HG03135 (cell line): ENCODE measurements around the gene FANCG.

Experiments used
- ATAC-seq: cut with Tn5 transposase; IDR thresholded peaks from one replicate; pipeline ENCODE4 v1.9.1; 2021; ENCODE audit warnings: mild to moderate bottlenecking, moderate library complexity; ENCODE audit not compliant: unreplicated experiment

FANCG gene

GRCh38 chr9:35079426-35080341 lies at the start of gene FANCG:
FANCG (minus strand) TSS chr9:35079942; CDS start chr9:35079524, 418 bp downstream.
- ATAC-seq: peak; percentile 80

GRCh38 chr9:35116898-35117551 lies 37.3 kb upstream of the FANCG start:
- ATAC-seq: peak; percentile 46

- ATAC-seq: peak; percentile 0
These were observed 36.8 kb upstream of the FANCG start for GRCh38 chr9:35116539-35116897.

GRCh38 chr9:35115680-35116538 lies 36.2 kb upstream of the FANCG start, which contains the start of gene ATOSB:
ATOSB (minus strand) TSS chr9:35115862; CDS start chr9:35108274, 7,588 bp downstream.
- ATAC-seq: peak; percentile 64

- ATAC-seq: no peak
These were observed 35.3 kb upstream of the FANCG start for GRCh38 chr9:35114840-35115628.

GRCh38 chr9:35114113-35114839 lies 34.5 kb upstream of the FANCG start:
- no peak for ATAC-seq

GRCh38 chr9:35112257-35113020 lies 32.7 kb upstream of the FANCG start:
- no peak for ATAC-seq

GRCh38 chr9:35111001-35111933 lies 31.5 kb upstream of the FANCG start:
- peak; percentile 68 for ATAC-seq

- no peak for ATAC-seq
These were observed 30.6 kb upstream of the FANCG start for GRCh38 chr9:35110327-35110761.

GRCh38 chr9:35108946-35109575 lies 29.3 kb upstream of the FANCG start:
- ATAC-seq: no peak

GRCh38 chr9:35108461-35108860 lies 28.7 kb upstream of the FANCG start:
- no peak for ATAC-seq

- ATAC-seq: no peak
These were observed 27.9 kb upstream of the FANCG start for GRCh38 chr9:35107297-35108290.

GRCh38 chr9:35106343-35106730 lies 26.6 kb upstream of the FANCG start:
- ATAC-seq: no peak

GRCh38 chr9:35105571-35106342 lies 26.0 kb upstream of the FANCG start:
- ATAC-seq: no peak

GRCh38 chr9:35105126-35105525 lies 25.4 kb upstream of the FANCG start:
- no peak for ATAC-seq
